GM21723 (cell line): Measurements from ENCODE around the gene PLEKHM3.
"Not testable (repeated sequence)": the region's sequence is repeated elsewhere in the genome, so short reads cannot be mapped to it uniquely, and the experiment has no call there.

Source experiments
- ATAC-seq: cut with Tn5 transposase; IDR thresholded peaks from one replicate; pipeline ENCODE4 v1.9.1; 2021; ENCODE audit warnings: mild to moderate bottlenecking, moderate library complexity; ENCODE audit not compliant: unreplicated experiment

Gene PLEKHM3

DNA sequence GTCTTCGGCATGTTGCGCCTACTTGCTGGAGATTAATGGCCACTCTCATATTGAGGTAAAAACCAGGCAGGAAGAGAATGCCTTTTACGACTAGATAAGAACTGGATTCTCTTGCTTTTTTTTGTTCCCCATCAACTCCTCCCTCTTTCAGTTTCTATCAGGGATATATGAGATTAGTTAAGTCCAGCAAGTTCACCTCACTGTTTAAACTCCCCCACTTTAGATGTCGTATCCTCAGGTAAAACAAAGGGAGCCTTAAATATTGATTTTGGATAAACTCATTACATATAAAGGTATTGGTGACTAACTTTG lies 98.4 kb downstream of the PLEKHM3 start:
- ATAC-seq = no peak

DNA sequence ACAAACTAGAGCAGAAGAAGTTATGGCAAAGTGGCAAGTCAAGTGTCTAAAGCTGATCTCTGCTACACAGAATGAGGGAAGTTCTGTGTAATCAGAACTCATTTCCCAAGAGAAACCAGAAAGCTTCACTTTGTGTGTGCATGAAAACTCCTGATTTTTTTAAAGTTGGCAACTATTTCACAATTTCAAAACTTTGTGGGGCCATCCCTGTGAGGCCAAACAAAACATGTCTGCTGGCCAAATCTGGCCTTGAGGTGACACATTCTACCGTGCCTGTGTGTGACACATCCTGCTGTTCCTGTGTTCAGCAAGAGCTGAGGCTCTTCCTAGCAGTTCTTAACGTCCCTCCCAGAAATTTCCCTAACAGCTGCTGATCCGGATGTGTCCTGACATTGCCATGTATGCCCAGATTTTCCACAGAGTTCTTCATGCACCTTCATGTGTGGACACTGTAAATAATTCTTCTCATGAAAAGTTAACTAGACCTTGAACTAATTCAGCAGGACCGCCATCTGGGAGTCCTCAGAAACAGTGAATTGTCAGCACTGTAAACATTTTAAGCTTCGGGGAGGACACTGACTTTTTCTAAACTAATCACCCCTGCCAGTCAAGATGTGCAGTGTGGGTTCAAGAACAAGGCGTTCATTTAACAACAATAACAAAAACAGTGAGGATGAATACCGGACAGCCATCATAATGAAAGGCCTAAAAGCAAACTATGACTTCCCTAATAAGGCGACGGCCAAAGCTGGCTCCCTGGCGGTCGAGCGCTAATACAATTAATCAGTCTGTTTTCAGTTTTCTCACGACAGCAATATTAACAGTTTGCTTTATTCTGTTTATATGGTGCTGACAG lies 99.0 kb downstream of the PLEKHM3 start:
- no peak for ATAC-seq

DNA sequence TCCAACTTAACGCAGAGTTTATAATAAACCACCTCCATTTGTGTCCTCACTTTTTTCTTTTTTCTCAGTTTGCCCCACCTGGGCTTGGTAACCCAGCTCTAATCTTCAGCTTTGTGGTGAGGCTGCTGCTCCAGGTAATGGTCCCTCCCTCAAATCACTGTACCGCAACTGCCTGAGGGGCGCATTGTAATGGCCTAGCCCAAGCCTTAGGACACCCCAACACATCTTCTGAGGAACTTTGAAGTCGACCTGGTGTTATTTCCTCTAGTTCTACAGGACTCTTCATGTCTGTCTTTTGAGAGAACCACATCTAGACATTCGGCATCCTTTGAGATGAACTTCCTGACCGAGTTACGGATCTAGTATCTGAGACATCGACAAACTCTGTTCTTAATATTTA lies 99.7 kb downstream of the PLEKHM3 start:
- ATAC-seq = no peak

DNA sequence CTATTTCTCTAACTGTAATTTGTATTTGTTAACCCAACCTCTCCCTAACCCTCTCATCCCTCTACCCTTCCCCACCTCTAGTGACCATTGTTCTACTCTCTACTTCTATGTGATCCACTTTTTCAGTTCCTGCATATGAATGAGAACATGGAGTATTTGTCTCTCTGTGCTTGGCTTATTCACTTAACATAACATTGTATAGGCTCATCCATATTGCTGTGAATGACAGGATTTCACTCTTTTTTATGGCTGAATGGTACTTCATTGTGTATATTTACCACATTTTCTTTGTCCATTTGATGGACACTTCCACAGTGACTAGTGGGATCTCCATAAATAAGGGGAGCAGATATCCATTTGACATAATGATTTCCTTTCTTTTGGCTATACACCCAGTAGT lies 103.7 kb downstream of the PLEKHM3 start:
- ATAC-seq = no peak

DNA sequence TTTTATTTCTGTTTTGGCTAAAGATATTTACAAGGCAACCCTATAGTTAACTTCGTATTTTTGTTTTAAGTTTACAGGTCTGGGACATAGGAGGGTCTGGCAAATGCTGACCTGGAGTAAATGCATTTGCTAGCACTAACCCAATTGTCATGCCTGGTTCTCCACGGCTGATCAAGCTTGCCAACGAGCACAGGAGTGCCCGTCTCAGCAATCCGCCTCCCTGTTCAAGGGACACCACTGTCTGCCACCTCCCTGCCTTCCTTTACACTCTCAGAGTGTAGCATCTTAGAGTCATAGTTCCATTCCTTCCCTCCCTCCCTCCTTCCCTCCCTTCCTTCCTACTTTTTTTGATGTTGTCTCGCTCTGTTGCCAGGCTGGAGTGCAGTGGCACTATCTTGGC lies 104.6 kb downstream of the PLEKHM3 start:
- ATAC-seq = no peak

DNA sequence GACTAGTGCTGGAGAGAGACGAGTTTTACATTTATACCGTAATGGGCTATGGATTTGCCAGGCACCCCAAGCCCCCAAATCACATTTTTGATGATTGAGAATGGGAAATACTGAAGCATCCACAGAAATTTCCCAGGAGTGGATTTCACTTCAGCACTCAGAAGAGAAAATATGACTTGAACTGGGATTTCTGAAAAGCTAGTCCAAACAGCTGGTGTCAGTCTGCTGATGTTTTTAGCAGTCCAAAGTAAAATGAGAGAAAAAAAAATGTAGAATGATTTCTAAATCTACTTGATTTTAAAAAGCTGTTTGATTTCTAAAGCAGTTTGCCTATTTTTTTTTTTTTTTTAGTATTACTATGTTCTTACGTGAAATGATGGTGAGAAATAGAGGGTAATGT lies 105.0 kb downstream of the PLEKHM3 start:
- ATAC-seq = no peak

DNA sequence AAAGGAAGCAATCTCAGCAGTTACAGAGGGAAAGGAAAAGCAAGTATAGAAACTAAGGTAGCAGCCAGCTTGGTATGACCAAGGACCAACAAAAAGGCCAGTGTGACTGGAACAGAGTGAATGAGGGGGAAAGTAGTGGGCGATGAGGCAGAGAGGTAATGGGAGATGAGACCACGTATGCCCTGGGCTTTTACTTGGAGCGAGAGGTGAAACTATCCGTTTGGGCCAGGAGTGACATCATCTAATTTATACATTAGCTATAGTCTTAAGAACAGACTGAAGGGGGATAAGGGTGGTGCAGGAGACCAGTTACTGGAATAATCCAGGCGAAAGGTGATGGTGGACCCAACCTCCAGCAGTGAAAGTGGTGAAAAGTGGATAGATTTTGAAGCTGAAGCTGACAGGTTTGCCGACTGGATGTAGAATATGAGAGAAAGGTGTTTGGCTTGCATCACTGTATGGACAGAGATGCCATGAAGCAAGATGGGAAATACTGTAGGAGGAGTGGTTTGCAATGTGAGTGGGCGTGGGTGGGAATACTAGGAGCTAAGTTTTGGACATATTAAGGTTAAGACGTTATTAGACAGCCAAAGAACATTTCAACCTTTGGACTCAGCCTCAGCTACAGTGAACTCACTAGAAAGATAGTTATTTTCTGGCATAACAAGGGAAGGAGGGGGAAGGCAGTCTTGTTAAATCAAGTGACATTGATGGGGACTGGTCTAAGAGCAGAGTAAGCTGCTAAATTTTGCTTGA lies 106.0 kb downstream of the PLEKHM3 start:
- ATAC-seq = no peak

DNA sequence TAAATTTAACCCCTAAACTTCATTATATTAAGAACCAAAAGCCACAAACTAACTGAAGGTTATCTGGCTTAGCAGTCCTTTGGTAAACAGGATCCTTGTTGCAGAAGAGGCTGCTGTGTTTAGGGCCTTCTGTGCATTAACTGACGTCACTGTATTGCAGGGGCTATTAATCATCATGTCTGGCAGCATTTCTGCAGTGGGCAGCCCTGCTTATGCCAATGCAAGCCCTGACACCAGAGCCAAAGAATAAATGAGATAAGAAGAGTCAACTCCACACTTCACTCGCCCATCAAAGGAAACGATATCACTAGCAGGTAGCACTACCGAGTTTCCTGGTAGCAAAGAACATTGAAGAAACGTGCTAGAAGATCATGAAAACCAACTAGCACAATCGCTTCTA lies 110.6 kb downstream of the PLEKHM3 start:
- no peak for ATAC-seq

DNA sequence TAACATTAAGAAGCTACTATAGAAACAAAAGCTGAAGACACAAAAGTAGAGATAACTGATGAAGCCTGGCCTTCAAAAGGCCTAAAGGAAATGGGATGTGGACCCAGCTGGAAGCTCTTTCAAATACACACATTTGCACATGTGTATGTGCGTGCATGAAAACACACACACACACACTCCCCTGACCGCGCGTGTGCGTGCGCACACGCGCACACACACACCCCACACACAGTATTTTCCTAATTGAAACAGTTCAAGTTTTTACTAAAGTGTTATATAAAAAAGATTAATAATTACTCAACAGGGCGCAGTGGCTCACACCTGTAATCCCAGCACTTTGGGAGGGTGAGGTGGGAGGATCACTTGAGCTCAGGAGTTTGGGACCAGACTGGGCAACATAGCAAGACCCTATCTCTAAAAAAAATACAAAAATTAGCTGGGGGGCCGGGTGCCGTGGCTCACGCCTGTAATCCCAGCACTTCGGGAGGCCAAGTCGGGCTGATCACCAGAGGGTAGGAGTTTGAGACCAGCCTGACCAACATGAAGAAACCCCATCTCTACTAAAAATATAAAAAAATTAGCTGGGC lies 111.5 kb downstream of the PLEKHM3 start:
- no peak for ATAC-seq

DNA sequence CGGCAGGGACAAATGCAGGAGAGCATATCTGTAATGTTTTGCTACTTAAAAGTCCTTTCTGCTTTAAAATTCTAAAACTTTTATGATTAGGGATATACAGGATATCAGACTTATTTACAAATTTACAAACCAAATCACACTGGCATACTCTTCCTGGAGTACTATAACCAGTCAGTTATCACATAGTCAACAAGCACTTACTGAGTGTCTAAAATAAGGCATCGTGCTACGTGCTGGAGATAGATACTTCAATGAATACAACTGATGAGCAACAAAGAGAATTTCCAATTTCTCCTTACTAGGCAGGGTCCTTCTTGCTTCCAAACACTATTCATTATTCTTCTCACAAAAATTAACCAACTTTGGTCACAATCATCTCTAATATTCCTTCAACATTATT lies 113.5 kb downstream of the PLEKHM3 start:
- ATAC-seq = no peak

DNA sequence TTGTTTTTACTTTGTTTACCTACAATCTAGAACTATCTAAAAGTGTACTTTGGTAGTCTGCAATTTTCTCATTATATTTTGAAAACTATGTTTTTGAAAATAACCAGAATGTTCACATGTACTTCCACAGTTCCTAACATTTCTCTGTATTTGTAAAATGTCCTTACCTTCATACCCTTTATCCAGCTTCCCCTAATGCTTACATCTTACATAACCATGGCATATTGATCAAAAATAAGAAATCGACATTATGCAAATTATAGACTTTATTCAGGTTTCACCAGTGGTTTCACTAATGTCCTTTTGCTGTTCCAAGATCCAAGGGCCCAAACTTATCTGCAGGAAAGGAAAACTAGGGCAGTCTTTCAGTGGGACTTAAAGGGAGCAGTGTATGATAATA lies 114.1 kb downstream of the PLEKHM3 start:
- no peak for ATAC-seq

DNA sequence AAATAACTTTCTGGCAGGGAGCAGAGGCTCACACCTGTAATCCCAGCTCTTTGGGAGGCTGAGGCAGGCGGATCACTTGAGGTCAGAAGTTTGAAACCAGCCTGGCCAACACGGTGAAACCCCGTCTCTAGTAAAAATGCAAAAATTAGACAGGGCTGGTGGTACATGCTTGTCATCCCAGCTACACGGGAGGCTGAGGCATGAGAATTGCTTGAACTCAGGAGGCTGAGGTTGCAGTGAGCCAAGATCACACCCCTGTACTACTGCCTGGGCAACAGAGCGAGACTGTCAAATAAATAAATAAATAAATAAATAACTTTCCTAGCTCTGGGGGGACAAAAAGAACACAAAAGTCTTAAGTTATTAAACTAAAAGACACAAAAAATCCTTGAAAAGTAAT lies 118.8 kb downstream of the PLEKHM3 start:
- ATAC-seq = not testable (repeated sequence)

DNA sequence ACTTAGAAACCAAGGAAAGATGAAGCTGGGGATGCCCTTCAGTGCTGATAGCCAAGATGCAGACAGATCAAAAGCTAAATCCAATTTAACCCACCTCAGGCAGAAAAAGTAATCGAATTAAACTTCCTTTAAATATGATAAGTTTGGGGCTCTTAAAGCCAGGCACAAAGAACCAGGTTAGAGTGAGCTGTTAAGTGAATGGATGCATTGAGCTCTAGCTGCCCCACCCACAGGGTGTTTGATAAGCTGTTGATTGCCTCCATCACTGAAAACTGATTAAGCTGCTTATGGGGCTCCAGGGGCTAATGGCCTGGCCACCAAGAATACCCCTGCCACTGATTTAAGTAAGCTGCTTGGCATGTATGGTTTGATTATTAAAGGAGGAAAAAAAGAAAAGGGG lies 119.8 kb downstream of the PLEKHM3 start:
- no peak for ATAC-seq

DNA sequence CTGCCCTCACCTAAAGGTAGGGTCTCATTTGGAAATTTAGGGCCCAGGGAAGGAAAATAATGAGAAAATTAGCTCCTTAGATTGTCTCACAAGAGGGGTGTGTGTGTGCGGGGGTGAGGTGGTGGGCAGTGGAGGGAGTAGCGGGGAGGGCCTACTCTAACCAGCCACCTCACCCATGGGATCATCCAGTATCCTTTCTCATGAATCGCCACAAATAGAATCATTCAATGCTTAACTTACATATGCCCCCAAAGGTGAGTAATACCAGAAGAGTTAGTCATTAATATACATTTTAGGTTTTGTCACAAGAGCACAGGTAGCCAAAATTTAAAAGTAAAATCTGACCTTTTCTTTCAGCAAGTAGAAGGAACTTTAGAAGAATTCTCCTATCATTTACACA lies 122.1 kb downstream of the PLEKHM3 start:
- ATAC-seq = no peak

DNA sequence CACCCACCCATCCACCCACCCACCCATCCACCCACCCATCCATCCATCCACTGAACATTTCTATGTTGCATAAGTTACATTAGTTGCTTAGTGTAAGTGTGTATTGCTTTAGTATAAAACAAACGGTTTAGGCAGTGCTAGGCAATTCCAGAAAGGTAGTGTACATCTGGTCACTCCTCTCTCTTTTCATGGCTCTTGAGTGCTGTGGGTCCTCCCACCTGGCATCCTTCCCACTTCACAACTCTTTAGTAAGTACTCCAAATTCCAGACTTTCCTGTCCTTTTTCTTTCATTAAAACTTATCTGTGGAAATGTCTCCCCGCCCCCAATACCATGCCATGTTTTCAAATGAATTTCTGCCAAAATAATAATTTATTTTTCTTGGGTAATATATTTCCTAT lies 122.5 kb downstream of the PLEKHM3 start:
- no peak for ATAC-seq

DNA sequence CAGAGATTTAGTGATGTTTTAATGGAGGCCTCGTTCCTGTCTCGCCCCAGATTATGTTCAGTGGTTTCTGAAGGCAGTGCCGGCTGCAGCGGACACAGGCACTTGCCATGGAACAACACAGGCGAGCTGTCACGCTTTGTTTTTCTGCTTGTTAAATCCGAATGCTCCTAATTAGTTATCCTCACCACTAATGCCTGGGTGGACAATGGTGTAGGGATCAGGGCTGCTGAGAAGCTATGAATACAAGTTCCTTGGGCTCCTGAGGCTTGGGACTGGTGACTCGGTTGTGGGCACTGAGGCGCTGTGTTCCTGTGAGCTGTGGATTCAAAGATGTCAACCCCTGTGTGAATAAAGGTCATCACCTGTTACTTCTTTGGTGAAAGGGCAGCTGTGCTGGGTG lies 123.5 kb downstream of the PLEKHM3 start:
- no peak for ATAC-seq

DNA sequence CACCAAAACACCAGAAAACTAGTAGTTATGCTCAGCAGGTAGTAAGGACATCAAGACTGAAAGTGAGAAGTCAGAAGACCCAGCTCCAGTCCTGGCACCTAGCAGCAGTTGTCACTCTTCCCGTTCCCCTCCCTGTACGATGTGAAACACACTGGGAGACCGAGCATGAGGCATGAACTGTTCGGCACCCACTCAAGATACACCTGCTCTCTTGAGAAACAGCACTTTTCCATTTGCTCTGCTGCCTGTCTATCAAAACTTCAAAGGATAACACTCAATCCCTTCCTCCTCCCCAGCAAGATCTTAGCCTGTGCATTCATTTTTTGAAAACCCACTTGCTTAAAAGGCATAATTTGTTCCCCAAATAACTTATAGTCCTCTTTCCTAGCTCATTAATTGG lies 123.9 kb downstream of the PLEKHM3 start:
- no peak for ATAC-seq

DNA sequence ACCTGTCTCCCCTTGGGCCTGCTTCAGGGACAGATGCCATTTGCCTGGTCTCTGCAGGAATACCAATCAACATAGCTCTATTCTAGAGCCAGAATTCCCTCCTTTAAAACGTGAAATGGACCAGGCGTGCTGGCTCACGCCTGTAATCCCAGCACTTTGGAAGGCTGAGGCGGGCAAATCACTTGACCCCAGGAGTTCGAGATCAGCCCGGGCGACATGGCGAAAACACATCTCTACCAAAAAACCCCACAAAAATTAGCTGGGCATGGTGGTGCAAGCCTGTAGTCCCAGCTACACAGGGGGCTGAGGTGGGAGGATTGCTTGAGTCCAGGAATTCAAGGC lies 127.0 kb downstream of the PLEKHM3 start:
- ATAC-seq = no peak

DNA sequence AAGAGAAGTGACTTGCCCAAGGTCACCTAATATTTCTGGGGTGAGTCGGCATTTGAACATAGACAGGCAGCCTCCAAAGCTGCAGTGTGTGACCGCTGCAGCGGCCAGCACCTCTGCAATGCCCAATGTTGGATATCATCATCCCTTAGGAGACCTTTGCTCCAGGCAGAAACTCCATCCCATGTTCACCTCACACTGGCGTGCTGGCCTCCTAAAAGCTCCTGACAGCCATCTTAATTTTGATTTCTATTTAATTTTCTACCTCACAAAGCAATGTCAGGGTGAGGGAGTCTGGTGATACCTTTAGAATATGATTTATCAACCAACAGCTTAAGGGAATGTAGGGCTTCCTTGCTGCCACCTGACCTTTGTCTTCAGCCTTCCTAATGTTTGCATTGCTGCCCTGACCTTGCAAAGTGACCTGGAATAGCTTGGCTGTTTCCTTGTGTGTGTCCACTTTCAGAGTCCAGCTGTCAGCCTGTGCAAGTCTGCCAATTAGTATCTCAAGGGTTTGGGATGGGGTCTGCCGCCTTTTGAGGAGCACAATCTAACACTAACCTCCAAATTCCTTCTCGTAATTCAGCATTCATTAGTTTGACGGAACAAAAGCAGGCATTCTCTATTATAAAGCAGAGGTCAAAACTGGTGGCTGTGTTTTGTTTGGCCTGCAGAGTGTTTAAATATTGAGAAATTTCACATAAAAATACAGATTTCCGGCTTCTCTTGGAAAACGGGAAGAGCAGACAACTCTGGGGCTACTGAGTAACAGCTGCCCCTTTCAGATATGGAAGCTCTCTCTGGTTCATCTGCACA lies 127.6 kb downstream of the PLEKHM3 start:
- no peak for ATAC-seq

DNA sequence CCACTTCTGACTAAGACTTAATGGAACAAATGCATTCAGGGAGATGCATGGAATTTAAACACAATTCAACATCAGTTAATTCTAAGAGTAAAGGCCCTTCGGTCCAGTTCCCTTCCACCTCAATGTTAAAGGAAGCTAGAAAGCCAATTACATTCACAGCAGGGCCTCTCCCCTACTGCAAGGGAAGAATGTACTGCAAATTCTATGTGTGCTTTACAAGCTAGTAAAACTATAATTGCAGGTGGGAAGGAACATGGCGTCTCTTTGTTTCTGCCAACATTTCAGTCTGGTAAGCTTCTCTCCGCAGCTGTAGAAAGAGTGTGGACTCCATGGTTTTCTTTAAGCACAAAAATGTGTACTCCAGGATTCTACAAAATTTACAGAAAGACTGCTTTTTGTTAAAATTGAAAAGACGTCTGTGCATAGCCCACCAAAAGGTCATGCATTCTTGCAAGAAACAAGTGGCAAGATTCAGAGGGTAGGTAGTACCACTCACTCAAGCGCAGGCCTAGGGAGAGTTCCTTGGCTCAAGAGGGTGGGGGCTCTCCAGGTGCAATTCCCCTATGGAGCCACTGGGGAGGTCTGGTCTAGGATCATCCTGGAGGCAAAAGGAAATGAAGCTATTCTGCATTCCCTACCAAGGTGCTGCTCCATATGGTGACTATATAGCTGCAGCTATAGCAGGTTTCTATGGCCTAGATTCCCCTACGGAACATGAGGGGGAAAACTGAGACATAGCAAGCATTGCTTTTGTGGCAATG lies 128.6 kb downstream of the PLEKHM3 start:
- no peak for ATAC-seq
